CD4-positive, CD25-positive, alpha-beta regulatory T cell (primary cell): Measurements from ENCODE around the gene CRISP1. TPM values are rescaled to one million over a fixed set of nuclear protein-coding genes. Genes with fewer than 3 reads are reported as not detected.
"Not testable (repeated sequence)": the region's sequence is repeated elsewhere in the genome, so short reads cannot be mapped to it uniquely, and the experiment has no call there.

Source experiments
- ATAC-seq, 2 donors: fragments of 150-1000 bp; cut with Tn5 transposase; one replicate each; pipeline ENCODE4 v1.10.0; 2021; ENCODE audit warnings: low read depth in 2 of 2, moderate number of reproducible peaks in 2 of 2, moderate library complexity in 1 of 2
- DNase-seq, 3 donors: peaks; one replicate each; pipeline versions ENCODE4 v3.0.0 to v3.0.0-alpha.2; 2012 to 2022; ENCODE audit warnings: mixed read lengths in 1 of 3
- H3K27ac ChIP-seq: one replicate; pipeline ENCODE4 v1.7.0; 2013; ENCODE audit warnings: mild to moderate bottlenecking, low read length; ENCODE audit not compliant: insufficient read depth, poor library complexity, severe bottlenecking
- H3K27me3 ChIP-seq: one replicate; pipeline ENCODE4 v1.7.0; 2013; ENCODE audit warnings: low read length; ENCODE audit not compliant: control insufficient read depth, insufficient read depth
- H3K36me3 ChIP-seq: one replicate; pipeline ENCODE4 v1.7.0; 2013; ENCODE audit warnings: mild to moderate bottlenecking, low read length, moderate library complexity; ENCODE audit not compliant: control insufficient read depth, insufficient read depth
- H3K4me1 ChIP-seq: 2 replicates; pipeline ENCODE4 v1.7.0; 2013; ENCODE audit warnings: mild to moderate bottlenecking, low read length; ENCODE audit not compliant: insufficient read depth, control insufficient read depth, poor library complexity, severe bottlenecking
- H3K4me3 ChIP-seq: one replicate; pipeline ENCODE4 v1.7.0; 2013; ENCODE audit warnings: low read depth, mild to moderate bottlenecking, low read length, moderate library complexity
- H3K9me3 ChIP-seq, 2 experiments: 1 replicate in 1 of 2; 2 replicates in 1 of 2; pipeline ENCODE4 v1.7.0; 2013; ENCODE audit warnings: low read length in 2 of 2, mild to moderate bottlenecking in 1 of 2, moderate library complexity in 1 of 2; ENCODE audit not compliant: control insufficient read depth in 2 of 2
- H3K27ac Mint-ChIP-seq, 3 donors: one replicate each; pipeline ENCODE4 v1.8.0; 2020 to 2022; ENCODE audit warnings: mild to moderate bottlenecking in 3 of 3, mixed read lengths in 3 of 3, moderate library complexity in 2 of 3
- H3K27me3 Mint-ChIP-seq: one replicate; pipeline ENCODE4 v1.8.0; 2022; ENCODE audit warnings: mild to moderate bottlenecking, mixed read lengths
- H3K36me3 Mint-ChIP-seq: one replicate; pipeline ENCODE4 v1.8.0; 2020; ENCODE audit warnings: mixed read lengths
- H3K4me1 Mint-ChIP-seq, 4 donors: one replicate each; pipeline ENCODE4 v1.8.0; 2020 to 2022; ENCODE audit warnings: mixed read lengths in 4 of 4, mild to moderate bottlenecking in 1 of 4
- H3K4me3 Mint-ChIP-seq, 4 donors: one replicate each; pipeline ENCODE4 v1.8.0; 2020 to 2022; ENCODE audit warnings: mild to moderate bottlenecking in 4 of 4, mixed read lengths in 4 of 4, moderate library complexity in 3 of 4
- H3K9me3 Mint-ChIP-seq, 7 donors: one replicate each; pipeline ENCODE4 v1.8.0; 2020 to 2022; ENCODE audit warnings: mixed read lengths in 7 of 7, mild to moderate bottlenecking in 3 of 7, moderate library complexity in 2 of 7
- polyA plus RNA-seq, 4 donors: library from polyadenylated mRNA; unstranded; fragments of 300-500 nt; fragmentation: Illumina TruSeq; gene quantifications; one replicate each; pipeline ENCODE4 v1.2.3, GENCODE V29; 2021
- total RNA-seq: library from RNA; stranded (reverse); gene quantifications from one replicate; pipeline ENCODE4 v1.2.3, GENCODE V29; 2022

The CRISP1 gene
- total and polyA plus RNA-seq, 5 donors from 2014 or later = not detected

DNA sequence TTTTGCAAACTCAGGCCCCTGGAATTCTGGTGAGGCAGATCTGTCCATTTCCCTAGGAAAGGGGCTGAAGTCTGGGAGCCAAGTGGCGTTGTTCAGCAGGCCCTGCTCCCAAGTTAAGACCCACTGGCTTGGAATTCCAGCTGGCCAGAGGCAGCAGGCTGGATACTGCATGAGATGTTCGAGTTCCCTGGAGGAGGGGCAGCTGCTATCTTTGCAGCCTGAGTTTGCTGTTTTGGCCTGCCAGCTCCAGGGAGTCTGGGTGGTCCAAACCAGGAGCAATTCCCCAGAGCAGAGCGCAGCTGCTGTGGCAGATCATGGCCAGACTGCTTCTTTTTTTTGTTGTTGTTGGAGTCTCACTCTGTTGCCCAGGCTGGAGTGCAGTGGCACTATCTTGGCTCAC, 61.1 kb downstream of the CRISP1 start:
- Mint-ChIP-seq H3K4me3 (no peak overlapping the region), H3K36me3 (no peaks in the 10 kb centered on the region), H3K9me3 (peaks cover 0 to 10% (median 3%) of the 10 kb centered on the region in 7 donors), H3K27ac (no peak overlapping the region), H3K4me1 (no peaks in the 10 kb centered on the region), H3K27me3 (no peaks in the 10 kb centered on the region)
- Histone ChIP-seq H3K9me3 (no peaks in the 10 kb centered on the region), H3K4me3 (no peak overlapping the region), H3K4me1 (no peaks in the 10 kb centered on the region), H3K36me3 (no peaks in the 10 kb centered on the region), H3K27ac (no peak overlapping the region), H3K27me3 (no peaks in the 10 kb centered on the region)
- ATAC-seq (no peak), DNase-seq (no peak)

DNA sequence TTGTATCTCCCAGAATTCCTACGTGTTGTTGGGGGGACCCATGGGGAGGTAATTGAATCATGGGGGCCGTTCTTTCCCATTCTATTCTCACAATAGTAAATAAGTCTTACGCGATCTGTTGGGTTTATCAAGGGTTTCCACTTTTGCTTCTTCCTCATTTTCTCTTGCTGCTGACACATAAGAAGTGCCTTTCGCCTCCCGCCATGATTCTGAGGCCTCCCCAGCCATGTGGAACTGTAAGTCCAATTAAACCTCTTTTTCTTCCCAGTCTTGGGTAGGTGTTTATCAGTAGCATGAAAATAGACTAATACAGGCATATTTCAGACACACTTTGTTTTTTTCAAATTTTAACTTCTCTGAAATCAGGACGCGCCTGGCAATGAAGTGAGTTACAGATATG, 64.8 kb downstream of the CRISP1 start:
- H3K27me3 Mint-ChIP-seq = no peaks in the 10 kb centered on the region
- H3K9me3 Mint-ChIP-seq = peaks cover 0 to 5% (median under 1%) of the 10 kb centered on the region in 7 donors
- Histone ChIP-seq H3K4me3 (no peak overlapping the region), H3K9me3 (no peaks in the 10 kb centered on the region), H3K4me1 (no peaks in the 10 kb centered on the region), H3K27me3 (no peaks in the 10 kb centered on the region), H3K36me3 (no peaks in the 10 kb centered on the region), H3K27ac (no peak overlapping the region)
- no peak overlapping the region for H3K4me3 Mint-ChIP-seq
- DNase-seq = no peak
- no peak for ATAC-seq
- no peaks in the 10 kb centered on the region for H3K4me1 Mint-ChIP-seq
- H3K36me3 Mint-ChIP-seq = no peaks in the 10 kb centered on the region
- no peak overlapping the region for H3K27ac Mint-ChIP-seq

DNA sequence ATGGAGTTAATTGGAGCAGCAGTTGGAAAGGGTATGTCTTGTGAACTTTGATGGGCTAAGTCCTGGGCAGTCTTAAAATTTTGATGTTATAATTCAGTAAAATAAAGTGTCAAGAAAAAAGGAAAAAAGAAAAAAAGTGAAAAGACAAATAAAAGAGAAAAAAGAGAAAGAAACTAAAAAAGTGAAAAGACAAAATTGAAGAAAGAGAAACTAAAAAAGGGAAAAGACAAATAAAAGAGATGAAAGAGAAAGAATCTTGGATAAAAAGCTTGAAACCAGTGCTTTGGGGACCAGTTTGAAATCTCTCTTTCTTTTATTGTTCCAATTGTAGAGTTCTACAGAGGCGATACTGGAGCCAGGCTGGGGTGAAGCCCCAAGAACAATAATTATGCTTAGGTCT, 67.2 kb downstream of the CRISP1 start:
- H3K4me1 ChIP-seq = no peaks in the 10 kb centered on the region
- ATAC-seq = no peak
- DNase-seq = no peak
- H3K36me3 ChIP-seq = no peaks in the 10 kb centered on the region
- H3K4me3 ChIP-seq = no peak overlapping the region
- peaks cover 0 to 10% (median 0%) of the 10 kb centered on the region in 7 donors for H3K9me3 Mint-ChIP-seq
- H3K27ac Mint-ChIP-seq = no peak overlapping the region
- H3K9me3 ChIP-seq = no peaks in the 10 kb centered on the region
- no peak overlapping the region for H3K27ac ChIP-seq
- no peaks in the 10 kb centered on the region for H3K4me1 Mint-ChIP-seq
- no peak overlapping the region for H3K4me3 Mint-ChIP-seq
- no peaks in the 10 kb centered on the region for H3K36me3 Mint-ChIP-seq
- no peaks in the 10 kb centered on the region for H3K27me3 Mint-ChIP-seq
- H3K27me3 ChIP-seq = no peaks in the 10 kb centered on the region

DNA sequence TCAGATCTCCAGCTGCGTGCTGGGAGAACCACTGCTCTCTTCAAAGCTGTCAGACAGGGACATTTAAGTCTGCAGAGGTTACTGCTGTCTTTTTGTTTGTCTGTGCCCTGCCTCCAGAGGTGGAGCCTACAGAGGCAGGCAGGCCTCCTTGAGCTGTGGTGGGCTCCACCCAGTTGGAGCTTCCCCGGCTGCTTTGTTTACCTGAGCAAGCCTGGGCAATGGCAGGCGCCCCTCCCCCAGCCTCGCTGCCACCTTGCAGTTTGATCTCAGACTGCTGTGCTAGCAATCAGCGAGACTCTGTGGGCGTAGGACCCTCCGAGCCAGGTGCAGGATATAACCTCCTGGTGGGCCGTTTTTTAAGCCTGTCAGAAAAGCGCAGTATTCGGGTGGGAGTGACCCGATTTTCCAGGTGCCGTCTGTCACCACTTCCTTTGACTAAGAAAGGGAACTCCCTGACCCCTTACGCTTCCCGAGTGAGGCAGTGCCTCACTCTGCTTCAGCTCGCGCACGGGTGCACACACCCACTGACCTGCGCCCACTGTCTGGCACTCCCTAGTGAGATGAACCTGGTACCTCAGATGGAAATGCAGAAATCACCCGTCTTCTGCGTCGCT, 69.4 kb downstream of the CRISP1 start:
- not testable (repeated sequence) for H3K4me1 ChIP-seq

DNA sequence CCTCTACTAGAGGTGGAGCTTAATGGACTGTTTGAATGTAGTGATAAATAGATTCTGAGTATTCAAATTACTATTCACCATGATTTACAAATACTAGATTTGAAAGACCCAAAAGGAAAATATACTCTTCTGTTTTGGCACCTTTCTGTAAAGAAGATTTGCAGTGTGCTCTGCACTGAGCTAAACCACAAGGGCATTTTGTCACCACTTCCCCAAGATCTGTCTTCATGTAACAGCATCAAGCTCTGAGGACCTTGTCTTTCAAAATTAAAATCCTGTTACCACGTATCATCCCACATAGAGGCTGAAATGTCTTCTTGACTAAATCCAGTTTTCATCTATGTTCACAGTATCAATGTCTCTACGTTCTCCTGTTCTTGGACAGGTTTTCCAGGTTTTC, 76.0 kb downstream of the CRISP1 start:
- DNase-seq (no peak), ATAC-seq (no peak)
- Histone ChIP-seq H3K9me3 (no peaks in the 10 kb centered on the region), H3K4me3 (no peak overlapping the region), H3K4me1 (no peaks in the 10 kb centered on the region), H3K36me3 (no peaks in the 10 kb centered on the region), H3K27ac (no peak overlapping the region), H3K27me3 (no peaks in the 10 kb centered on the region)
- Mint-ChIP-seq H3K4me3 (no peak overlapping the region), H3K9me3 (peaks cover 0 to 15% (median 3%) of the 10 kb centered on the region in 7 donors), H3K4me1 (no peaks in the 10 kb centered on the region), H3K27me3 (peaks cover 4% of the 10 kb centered on the region), H3K36me3 (no peaks in the 10 kb centered on the region), H3K27ac (no peak overlapping the region)

More for the DNA sequence above, 69.4 kb downstream of the CRISP1 start:
- not testable (repeated sequence) for H3K36me3 Mint-ChIP-seq, H3K4me3 Mint-ChIP-seq, H3K27me3 ChIP-seq, DNase-seq, H3K9me3 ChIP-seq, H3K4me3 ChIP-seq, H3K4me1 Mint-ChIP-seq, ATAC-seq, H3K27ac ChIP-seq, H3K27me3 Mint-ChIP-seq, H3K36me3 ChIP-seq, H3K27ac Mint-ChIP-seq
- peaks cover 0 to 11% (median 0%) of the 10 kb centered on the region in 7 donors for H3K9me3 Mint-ChIP-seq

DNA sequence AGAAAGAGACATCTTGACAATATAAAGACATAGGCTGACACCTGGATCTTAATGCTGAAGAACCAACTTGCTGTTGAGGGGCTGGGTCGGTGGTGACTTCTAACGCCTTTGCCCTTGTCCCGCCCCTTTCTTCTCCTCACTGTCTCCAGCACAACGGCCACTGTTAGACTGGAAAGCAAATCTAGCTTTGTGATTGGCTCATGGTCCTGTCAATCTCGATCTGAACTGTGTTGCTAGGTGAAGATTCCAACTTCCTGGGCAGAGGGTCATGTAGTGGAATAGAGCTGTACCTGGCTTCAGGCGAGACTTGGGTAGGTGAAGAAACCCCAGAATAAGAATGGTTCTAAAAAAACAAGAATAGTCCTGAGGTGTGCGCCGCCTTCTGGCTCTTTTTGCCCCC, 79.2 kb downstream of the CRISP1 start, which contains the start of gene PGK2:
Gene PGK2, minus strand, starts transcription at position 110 of the 400 bp plus-strand sequence. Its CDS starts 98 bp downstream, at position 12.
- Mint-ChIP-seq H3K27me3 (peaks cover 4% of the 10 kb centered on the region), H3K4me1 (no peaks in the 10 kb centered on the region), H3K27ac (no peak within 1 kb of the TSS), H3K36me3 (no peaks in the 10 kb centered on the region), H3K9me3 (peaks cover 0 to 15% (median 3%) of the 10 kb centered on the region in 7 donors), H3K4me3 (peak within 1 kb of the TSS in 1 of 4 donors; percentile 27)
- Histone ChIP-seq H3K27me3 (no peaks in the 10 kb centered on the region), H3K36me3 (no peaks in the 10 kb centered on the region), H3K27ac (no peak within 1 kb of the TSS), H3K4me3 (no peak within 1 kb of the TSS), H3K4me1 (no peaks in the 10 kb centered on the region), H3K9me3 (no peaks in the 10 kb centered on the region)
- no peak for ATAC-seq
- DNase-seq = no peak

DNA sequence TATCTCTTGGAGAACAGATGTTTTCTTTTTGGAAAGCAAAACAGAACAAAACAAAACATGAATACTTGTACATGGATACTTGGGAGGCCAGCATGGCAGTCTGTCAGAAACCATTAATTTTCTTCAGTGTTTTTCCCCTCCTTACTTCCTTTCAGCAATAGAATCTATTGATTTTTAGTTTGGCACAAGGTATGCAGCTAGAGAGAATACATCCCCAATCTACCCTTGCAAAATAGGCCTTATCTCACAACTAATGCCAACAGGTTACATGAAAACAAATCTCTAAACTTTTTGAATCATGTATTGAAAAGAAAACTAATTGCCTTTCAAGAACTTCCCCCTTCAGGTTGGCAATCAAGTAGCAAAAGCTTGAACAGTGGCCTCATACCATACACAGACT, 82.1 kb downstream of the CRISP1 start:
- no peak overlapping the region for H3K4me3 ChIP-seq
- H3K27me3 ChIP-seq = no peaks in the 10 kb centered on the region
- H3K4me1 Mint-ChIP-seq = no peaks in the 10 kb centered on the region
- H3K27ac ChIP-seq = no peak overlapping the region
- ATAC-seq = no peak
- peaks cover 0 to 15% (median 3%) of the 10 kb centered on the region in 7 donors for H3K9me3 Mint-ChIP-seq
- no peak overlapping the region for H3K4me3 Mint-ChIP-seq
- H3K4me1 ChIP-seq = no peaks in the 10 kb centered on the region
- no peak overlapping the region for H3K27ac Mint-ChIP-seq
- H3K27me3 Mint-ChIP-seq = peaks cover 4% of the 10 kb centered on the region
- H3K9me3 ChIP-seq = no peaks in the 10 kb centered on the region
- H3K36me3 ChIP-seq = no peaks in the 10 kb centered on the region
- no peaks in the 10 kb centered on the region for H3K36me3 Mint-ChIP-seq
- DNase-seq = no peak
